ENCODE data around the gene EFR3B. TPM values are rescaled to one million over a fixed set of nuclear protein-coding genes. Genes with fewer than 3 reads are reported as not detected.
A peak's percentile ranks its signal among the peaks of the same experiment; 100 is the strongest.
"Not testable (repeated sequence)": the region's sequence is repeated elsewhere in the genome, so short reads cannot be mapped to it uniquely, and the experiment has no call there.

The EFR3B gene
- total RNA-seq, 2 donors from 2014 or later = 11.0 to 11.8 TPM

- H3K27ac ChIP-seq (ENCODE audit: low read depth, low read length) = peak overlapping the region; percentile 37
- Mint-ChIP-seq H3K9me3 (peaks cover 28% of the 10 kb centered on the region), H3K36me3 (ENCODE audit: low read depth) (peaks cover 9% of the 10 kb centered on the region), H3K4me1 (peaks cover 16% of the 10 kb centered on the region), H3K4me3 (peak overlapping the region; percentile 17), H3K27me3 (ENCODE audit: insufficient read depth) (no peaks in the 10 kb centered on the region), H3K27ac (peak overlapping the region; percentile 56)
- no peak overlapping the region for H3K9ac ChIP-seq (ENCODE audit: extremely low read depth, low read length, poor library complexity, severe bottlenecking)
- H3K4me3 ChIP-seq (ENCODE audit: low read length) = peak overlapping the region; percentile 68
- no peak for TF ChIP-seq CTCF (conservative IDR thresholded peaks at IDR 0.05)
- WGBS, 2 experiments (ENCODE audit: insufficient coverage in 1 of 2, insufficient read length in 1 of 2) = 88 to 100% methylated on average over 1 of the region's 1 CpG
- H3K36me3 ChIP-seq (ENCODE audit: control insufficient read depth, insufficient read depth, low read length) = no peaks in the 10 kb centered on the region
- no peak for DNase-seq
- no peaks in the 10 kb centered on the region for H3K4me1 ChIP-seq (ENCODE audit: control insufficient read depth, insufficient read depth, low read length)
- H3K9me3 ChIP-seq (ENCODE audit: control insufficient read depth, low read length) = peaks cover 28% of the 10 kb centered on the region
- H3K27me3 ChIP-seq (ENCODE audit: control insufficient read depth, insufficient read depth, low read length, poor library complexity, severe bottlenecking) = no peaks in the 10 kb centered on the region
Measured at GRCh38 chr2:24994146-24994724, 47.6 kb upstream of the EFR3B start.

- peaks cover 11% of the 10 kb centered on the region for H3K4me1 Mint-ChIP-seq
- H3K36me3 ChIP-seq (ENCODE audit: control insufficient read depth, insufficient read depth, low read length); H3K9ac ChIP-seq (ENCODE audit: extremely low read depth, low read length, poor library complexity, severe bottlenecking); H3K27me3 ChIP-seq (ENCODE audit: control insufficient read depth, insufficient read depth, low read length, poor library complexity, severe bottlenecking); H3K27ac ChIP-seq (ENCODE audit: low read depth, low read length); H3K27me3 Mint-ChIP-seq (ENCODE audit: insufficient read depth); H3K27ac Mint-ChIP-seq; H3K4me3 Mint-ChIP-seq; H3K36me3 Mint-ChIP-seq (ENCODE audit: low read depth); H3K4me1 ChIP-seq (ENCODE audit: control insufficient read depth, insufficient read depth, low read length); DNase-seq; H3K9me3 Mint-ChIP-seq; H3K9me3 ChIP-seq (ENCODE audit: control insufficient read depth, low read length); H3K4me3 ChIP-seq (ENCODE audit: low read length): not testable (repeated sequence)
- 79 to 100% methylated on average over 5 to 8 of the region's 8 CpGs for WGBS, 2 experiments (ENCODE audit: insufficient coverage in 1 of 2, insufficient read length in 1 of 2)
Measured at GRCh38 chr2:24999097-24999496, 42.8 kb upstream of the EFR3B start.

- peaks cover 6% of the 10 kb centered on the region for H3K4me1 Mint-ChIP-seq
- no peak overlapping the region for H3K4me3 Mint-ChIP-seq
- 80 to 97% methylated on average over 2 to 4 of the region's 4 CpGs for WGBS, 2 experiments (ENCODE audit: insufficient coverage in 1 of 2, insufficient read length in 1 of 2)
- no peaks in the 10 kb centered on the region for H3K36me3 ChIP-seq (ENCODE audit: control insufficient read depth, insufficient read depth, low read length)
- H3K9me3 ChIP-seq (ENCODE audit: control insufficient read depth, low read length) = no peaks in the 10 kb centered on the region
- no peak overlapping the region for H3K9ac ChIP-seq (ENCODE audit: extremely low read depth, low read length, poor library complexity, severe bottlenecking)
- peaks cover 7% of the 10 kb centered on the region for H3K27me3 Mint-ChIP-seq (ENCODE audit: insufficient read depth)
- no peak overlapping the region for H3K27ac Mint-ChIP-seq
- DNase-seq = no peak
- no peak overlapping the region for H3K4me3 ChIP-seq (ENCODE audit: low read length)
- H3K27me3 ChIP-seq (ENCODE audit: control insufficient read depth, insufficient read depth, low read length, poor library complexity, severe bottlenecking) = no peaks in the 10 kb centered on the region
- no peaks in the 10 kb centered on the region for H3K9me3 Mint-ChIP-seq
- TF ChIP-seq CTCF (conservative IDR thresholded peaks at IDR 0.05) = no peak
- H3K27ac ChIP-seq (ENCODE audit: low read depth, low read length) = no peak overlapping the region
- H3K36me3 Mint-ChIP-seq (ENCODE audit: low read depth) = no peaks in the 10 kb centered on the region
- H3K4me1 ChIP-seq (ENCODE audit: control insufficient read depth, insufficient read depth, low read length) = no peaks in the 10 kb centered on the region
Measured at GRCh38 chr2:25000036-25000435, 41.8 kb upstream of the EFR3B start.

Data from endodermal cell (in vitro differentiated cells).